HepG2 (cell line): ENCODE results near the gene TMEM107. TPM values are rescaled to one million over a fixed set of nuclear protein-coding genes. Genes with fewer than 3 reads are reported as not detected.

Source experiments
- ARNT2 ChIP-seq: sonication (generic); formaldehyde crosslinking; IDR thresholded peaks from 2 replicates; pipeline ENCODE4 v1.8.0; 2022; ENCODE audit warnings: mild to moderate bottlenecking, low read depth, missing genetic modification reagents, moderate library complexity
- BHLHE40 ChIP-seq: IDR thresholded peaks from 2 replicates; pipeline ENCODE4 v1.6.1; 2011; ENCODE audit warnings: low read length, improper control_type of control experiment
- FOXC1 ChIP-seq: sonication (generic); formaldehyde crosslinking; IDR thresholded peaks from 2 replicates; pipeline ENCODE4 v1.8.0; 2022; ENCODE audit warnings: mild to moderate bottlenecking, missing genetic modification reagents, borderline replicate concordance
- JUNB ChIP-seq: sonication (generic); formaldehyde crosslinking; IDR thresholded peaks from 2 replicates; pipeline ENCODE4 v1.8.0; 2022; ENCODE audit warnings: missing genetic modification reagents, mild to moderate bottlenecking, borderline replicate concordance
- MIER2 ChIP-seq: IDR thresholded peaks from 2 replicates; pipeline ENCODE4 v1.6.1; 2016; ENCODE audit warnings: missing biosample characterization, missing genetic modification reagents
- NFE2 ChIP-seq: sonication (generic); formaldehyde crosslinking; IDR thresholded peaks from 2 replicates; pipeline ENCODE4 v1.4.0; 2020; ENCODE audit warnings: missing genetic modification reagents
- SNRNP70 ChIP-seq: fragments of 200-400 bp; formaldehyde crosslinking; IDR thresholded peaks from 2 replicates; pipeline ENCODE4 v1.6.1; 2017; ENCODE audit warnings: mild to moderate bottlenecking, low read depth, low read length, moderate library complexity
- TEAD2 ChIP-seq: sonication (generic); formaldehyde crosslinking; IDR thresholded peaks from 2 replicates; pipeline ENCODE4 v1.9.0; 2021; ENCODE audit warnings: missing genetic modification reagents
- ZNF292 ChIP-seq: sonication (generic); formaldehyde crosslinking; IDR thresholded peaks from 2 replicates; pipeline ENCODE4 v1.8.1; 2022; ENCODE audit warnings: mild to moderate bottlenecking, low read depth, missing genetic modification reagents, borderline replicate concordance
- ZNF605 ChIP-seq: sonication (generic); formaldehyde crosslinking; IDR thresholded peaks from 2 replicates; pipeline ENCODE4 v1.8.0; 2022; ENCODE audit warnings: mild to moderate bottlenecking, missing genetic modification reagents
- ZNF629 ChIP-seq: sonication (generic); formaldehyde crosslinking; conservative IDR thresholded peaks from 2 replicates; pipeline ENCODE4 v1.5.0; 2020; ENCODE audit warnings: missing genetic modification reagents
- polyA plus RNA-seq, 8 experiments: library from polyadenylated mRNA; depleted of rRNA in 3 of 8; stranded (reverse) in 7 of 8; unstranded in 1 of 8; fragments of >200 nt; fragmentation: Illumina TruSeq in 4 of 8; extraction: Trizol in 4 of 8; gene quantifications; 2 replicates each; pipeline versions ENCODE4 v1.2.1 to v1.2.3, GENCODE V29; 2011 to 2016; ENCODE audit warnings: low read depth in 4 of 8, missing spikeins in 1 of 8, mixed read lengths in 1 of 8; ENCODE audit not compliant: insufficient read depth in 1 of 8
- total RNA-seq, 5 experiments: library from RNA; depleted of rRNA; stranded (reverse); fragments of >200 nt; fragmentation: Illumina TruSeq; extraction: Trizol; gene quantifications; 2 replicates each; pipeline ENCODE4 v1.2.3, GENCODE V29; 2016; ENCODE audit warnings: low read depth in 1 of 5
- TF ChIP-seq, protein P1 (sequence below): sonication (generic); formaldehyde crosslinking; IDR thresholded peaks from 2 replicates; pipeline ENCODE4 v1.5.0; 2020; ENCODE audit warnings: mild to moderate bottlenecking, missing genetic modification reagents, borderline replicate concordance
- TF ChIP-seq, protein P2 (sequence below): sonication (generic); formaldehyde crosslinking; IDR thresholded peaks from 2 replicates; pipeline ENCODE4 v1.8.0; 2022; ENCODE audit warnings: missing genetic modification reagents, low read depth, mild to moderate bottlenecking, borderline replicate concordance
- TF ChIP-seq, protein P3 (sequence below): sonication (generic); formaldehyde crosslinking; IDR thresholded peaks from 2 replicates; pipeline ENCODE4 v1.4.0; 2020; ENCODE audit warnings: mild to moderate bottlenecking, missing genetic modification reagents
- TF ChIP-seq, protein P4 (sequence below): sonication (generic); formaldehyde crosslinking; IDR thresholded peaks from 2 replicates; pipeline ENCODE4 v1.5.0; 2020; ENCODE audit warnings: mild to moderate bottlenecking, missing genetic modification reagents, borderline replicate concordance
- TF ChIP-seq, protein P5 (sequence below): sonication (generic); formaldehyde crosslinking; IDR thresholded peaks from 2 replicates; pipeline ENCODE4 v1.4.0; 2020; ENCODE audit warnings: missing genetic modification reagents

TMEM107 gene
- total and polyA plus RNA-seq, 2 of the 13 experiments (the other 11 are each of a cell fraction or from before 2014, with no cell fraction given) = 7.2 to 15.3 TPM

DNA sequence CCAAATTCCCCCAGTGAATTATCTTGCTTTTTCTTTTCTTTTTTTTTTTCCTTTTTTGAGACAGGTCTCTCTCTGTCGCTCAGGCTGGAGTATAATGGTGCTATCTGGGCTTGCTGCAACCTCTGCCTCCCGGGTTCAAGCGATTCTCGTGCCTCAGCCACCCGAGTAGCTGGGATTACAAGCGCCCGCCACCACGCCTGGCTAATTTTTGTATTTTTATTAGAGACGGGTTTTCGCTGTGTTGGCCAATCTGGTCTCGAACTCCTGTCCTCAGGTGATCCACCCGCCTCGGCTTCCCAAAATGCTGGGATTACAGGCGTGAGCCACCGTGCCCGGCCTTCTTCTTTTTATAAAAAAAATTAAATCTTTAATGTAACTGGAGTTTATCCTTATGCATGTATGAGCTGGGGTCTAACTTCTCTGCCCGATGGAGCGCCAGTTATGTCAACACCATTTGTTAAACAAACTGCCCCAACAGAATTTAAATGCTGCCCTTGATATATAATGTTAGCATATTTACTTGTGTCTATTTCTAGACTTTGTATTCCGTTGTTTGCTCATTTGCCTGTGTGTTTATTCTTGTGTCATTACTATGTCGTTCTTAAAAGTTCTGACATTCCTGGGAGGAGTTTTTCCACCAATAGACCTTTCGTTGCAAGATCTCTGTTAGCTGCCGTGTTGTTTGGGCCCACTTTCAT, 34.7 kb upstream of the TMEM107 start (continued):
- TF ChIP-seq, protein P1, sequence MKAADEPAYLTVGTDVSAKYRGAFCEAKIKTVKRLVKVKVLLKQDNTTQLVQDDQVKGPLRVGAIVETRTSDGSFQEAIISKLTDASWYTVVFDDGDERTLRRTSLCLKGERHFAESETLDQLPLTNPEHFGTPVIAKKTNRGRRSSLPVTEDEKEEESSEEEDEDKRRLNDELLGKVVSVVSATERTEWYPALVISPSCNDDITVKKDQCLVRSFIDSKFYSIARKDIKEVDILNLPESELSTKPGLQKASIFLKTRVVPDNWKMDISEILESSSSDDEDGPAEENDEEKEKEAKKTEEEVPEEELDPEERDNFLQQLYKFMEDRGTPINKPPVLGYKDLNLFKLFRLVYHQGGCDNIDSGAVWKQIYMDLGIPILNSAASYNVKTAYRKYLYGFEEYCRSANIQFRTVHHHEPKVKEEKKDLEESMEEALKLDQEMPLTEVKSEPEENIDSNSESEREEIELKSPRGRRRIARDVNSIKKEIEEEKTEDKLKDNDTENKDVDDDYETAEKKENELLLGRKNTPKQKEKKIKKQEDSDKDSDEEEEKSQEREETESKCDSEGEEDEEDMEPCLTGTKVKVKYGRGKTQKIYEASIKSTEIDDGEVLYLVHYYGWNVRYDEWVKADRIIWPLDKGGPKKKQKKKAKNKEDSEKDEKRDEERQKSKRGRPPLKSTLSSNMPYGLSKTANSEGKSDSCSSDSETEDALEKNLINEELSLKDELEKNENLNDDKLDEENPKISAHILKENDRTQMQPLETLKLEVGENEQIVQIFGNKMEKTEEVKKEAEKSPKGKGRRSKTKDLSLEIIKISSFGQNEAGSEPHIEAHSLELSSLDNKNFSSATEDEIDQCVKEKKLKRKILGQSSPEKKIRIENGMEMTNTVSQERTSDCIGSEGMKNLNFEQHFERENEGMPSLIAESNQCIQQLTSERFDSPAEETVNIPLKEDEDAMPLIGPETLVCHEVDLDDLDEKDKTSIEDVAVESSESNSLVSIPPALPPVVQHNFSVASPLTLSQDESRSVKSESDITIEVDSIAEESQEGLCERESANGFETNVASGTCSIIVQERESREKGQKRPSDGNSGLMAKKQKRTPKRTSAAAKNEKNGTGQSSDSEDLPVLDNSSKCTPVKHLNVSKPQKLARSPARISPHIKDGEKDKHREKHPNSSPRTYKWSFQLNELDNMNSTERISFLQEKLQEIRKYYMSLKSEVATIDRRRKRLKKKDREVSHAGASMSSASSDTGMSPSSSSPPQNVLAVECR = no peak
- no peak for TF ChIP-seq TEAD2 (CRISPR knock-in tag)
- TF ChIP-seq NFE2 (CRISPR knock-in tag) = no peak
- 0 out of 2 replicates have a peak, but pooled peaks have one; percentile 2 for TF ChIP-seq JUNB (CRISPR knock-in tag)
- TF ChIP-seq ZNF629 (CRISPR knock-in tag) = no peak
- TF ChIP-seq, protein P2, sequence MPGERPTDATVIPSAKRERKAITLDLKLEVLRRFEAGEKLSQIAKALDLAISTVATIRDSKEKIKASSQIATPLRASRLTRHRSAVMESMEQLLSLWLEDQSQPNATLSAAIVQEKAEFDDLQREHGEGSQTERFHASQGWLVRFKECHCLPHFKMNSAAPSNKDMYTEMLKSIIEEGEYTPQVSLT (CRISPR knock-in tag) = no peak
- TF ChIP-seq SNRNP70 = no peak
- TF ChIP-seq, protein P3, sequence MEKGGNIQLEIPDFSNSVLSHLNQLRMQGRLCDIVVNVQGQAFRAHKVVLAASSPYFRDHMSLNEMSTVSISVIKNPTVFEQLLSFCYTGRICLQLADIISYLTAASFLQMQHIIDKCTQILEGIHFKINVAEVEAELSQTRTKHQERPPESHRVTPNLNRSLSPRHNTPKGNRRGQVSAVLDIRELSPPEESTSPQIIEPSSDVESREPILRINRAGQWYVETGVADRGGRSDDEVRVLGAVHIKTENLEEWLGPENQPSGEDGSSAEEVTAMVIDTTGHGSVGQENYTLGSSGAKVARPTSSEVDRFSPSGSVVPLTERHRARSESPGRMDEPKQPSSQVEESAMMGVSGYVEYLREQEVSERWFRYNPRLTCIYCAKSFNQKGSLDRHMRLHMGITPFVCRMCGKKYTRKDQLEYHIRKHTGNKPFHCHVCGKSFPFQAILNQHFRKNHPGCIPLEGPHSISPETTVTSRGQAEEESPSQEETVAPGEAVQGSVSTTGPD (CRISPR knock-in tag) = no peak
- no peak for TF ChIP-seq ARNT2
- TF ChIP-seq BHLHE40 = no peak
- TF ChIP-seq ZNF292 (CRISPR knock-in tag) = no peak
- TF ChIP-seq, protein P4, sequence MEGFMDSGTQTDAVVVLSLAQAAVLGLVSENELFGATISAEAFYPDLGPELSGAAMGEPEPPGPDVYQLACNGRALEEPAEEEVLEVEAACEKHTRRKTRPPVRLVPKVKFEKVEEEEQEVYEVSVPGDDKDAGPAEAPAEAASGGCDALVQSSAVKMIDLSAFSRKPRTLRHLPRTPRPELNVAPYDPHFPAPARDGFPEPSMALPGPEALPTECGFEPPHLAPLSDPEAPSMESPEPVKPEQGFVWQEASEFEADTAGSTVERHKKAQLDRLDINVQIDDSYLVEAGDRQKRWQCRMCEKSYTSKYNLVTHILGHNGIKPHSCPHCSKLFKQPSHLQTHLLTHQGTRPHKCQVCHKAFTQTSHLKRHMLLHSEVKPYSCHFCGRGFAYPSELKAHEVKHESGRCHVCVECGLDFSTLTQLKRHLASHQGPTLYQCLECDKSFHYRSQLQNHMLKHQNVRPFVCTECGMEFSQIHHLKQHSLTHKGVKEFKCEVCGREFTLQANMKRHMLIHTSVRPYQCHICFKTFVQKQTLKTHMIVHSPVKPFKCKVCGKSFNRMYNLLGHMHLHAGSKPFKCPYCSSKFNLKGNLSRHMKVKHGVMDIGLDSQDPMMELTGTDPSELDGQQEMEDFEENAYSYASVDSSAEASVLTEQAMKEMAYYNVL (CRISPR knock-in tag) = no peak
- no peak for TF ChIP-seq FOXC1 (CRISPR knock-in tag)
- TF ChIP-seq, protein P5, sequence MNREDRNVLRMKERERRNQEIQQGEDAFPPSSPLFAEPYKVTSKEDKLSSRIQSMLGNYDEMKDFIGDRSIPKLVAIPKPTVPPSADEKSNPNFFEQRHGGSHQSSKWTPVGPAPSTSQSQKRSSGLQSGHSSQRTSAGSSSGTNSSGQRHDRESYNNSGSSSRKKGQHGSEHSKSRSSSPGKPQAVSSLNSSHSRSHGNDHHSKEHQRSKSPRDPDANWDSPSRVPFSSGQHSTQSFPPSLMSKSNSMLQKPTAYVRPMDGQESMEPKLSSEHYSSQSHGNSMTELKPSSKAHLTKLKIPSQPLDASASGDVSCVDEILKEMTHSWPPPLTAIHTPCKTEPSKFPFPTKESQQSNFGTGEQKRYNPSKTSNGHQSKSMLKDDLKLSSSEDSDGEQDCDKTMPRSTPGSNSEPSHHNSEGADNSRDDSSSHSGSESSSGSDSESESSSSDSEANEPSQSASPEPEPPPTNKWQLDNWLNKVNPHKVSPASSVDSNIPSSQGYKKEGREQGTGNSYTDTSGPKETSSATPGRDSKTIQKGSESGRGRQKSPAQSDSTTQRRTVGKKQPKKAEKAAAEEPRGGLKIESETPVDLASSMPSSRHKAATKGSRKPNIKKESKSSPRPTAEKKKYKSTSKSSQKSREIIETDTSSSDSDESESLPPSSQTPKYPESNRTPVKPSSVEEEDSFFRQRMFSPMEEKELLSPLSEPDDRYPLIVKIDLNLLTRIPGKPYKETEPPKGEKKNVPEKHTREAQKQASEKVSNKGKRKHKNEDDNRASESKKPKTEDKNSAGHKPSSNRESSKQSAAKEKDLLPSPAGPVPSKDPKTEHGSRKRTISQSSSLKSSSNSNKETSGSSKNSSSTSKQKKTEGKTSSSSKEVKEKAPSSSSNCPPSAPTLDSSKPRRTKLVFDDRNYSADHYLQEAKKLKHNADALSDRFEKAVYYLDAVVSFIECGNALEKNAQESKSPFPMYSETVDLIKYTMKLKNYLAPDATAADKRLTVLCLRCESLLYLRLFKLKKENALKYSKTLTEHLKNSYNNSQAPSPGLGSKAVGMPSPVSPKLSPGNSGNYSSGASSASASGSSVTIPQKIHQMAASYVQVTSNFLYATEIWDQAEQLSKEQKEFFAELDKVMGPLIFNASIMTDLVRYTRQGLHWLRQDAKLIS (CRISPR knock-in tag) = no peak
- no peak for TF ChIP-seq MIER2 (CRISPR knock-in tag)
- TF ChIP-seq ZNF605 (CRISPR knock-in tag) = no peak
